ENCODE data around the gene VSTM4.

The VSTM4 gene

DNA sequence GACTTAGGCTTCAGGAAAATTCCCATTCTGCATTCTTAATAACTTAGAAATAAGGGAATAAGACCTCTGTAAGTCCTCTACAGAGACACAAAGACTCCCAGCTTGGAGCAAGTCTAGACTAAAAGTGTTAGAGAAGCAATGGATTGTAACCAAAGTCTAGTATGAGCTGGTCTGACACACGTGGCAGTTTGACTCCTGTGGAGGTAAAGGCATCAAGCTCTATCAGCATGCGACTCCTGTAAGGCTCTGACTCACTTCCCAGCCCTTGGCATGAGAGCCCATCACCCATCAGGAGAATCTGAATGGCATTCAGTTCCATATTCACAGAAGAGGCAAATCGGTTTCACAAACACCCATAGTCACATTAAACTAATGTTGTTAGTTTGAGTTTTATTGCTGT lies 4.4 kb upstream of the VSTM4 start:
- Mint-ChIP-seq H3K4me3 (no peak overlapping the region), H3K4me1 (ENCODE audit: low read depth in 2 of 2) (peaks cover 0 to 4% of the 10 kb centered on the region in 2 donors), H3K27ac (no peak overlapping the region), H3K9me3 (no peaks in the 10 kb centered on the region), H3K27me3 (peaks cover 8 to 11% of the 10 kb centered on the region in 2 donors), H3K36me3 (ENCODE audit: insufficient read depth) (no peaks in the 10 kb centered on the region)
- DNase-seq (no peak), ATAC-seq (replicated peaks) (no peak)

DNA sequence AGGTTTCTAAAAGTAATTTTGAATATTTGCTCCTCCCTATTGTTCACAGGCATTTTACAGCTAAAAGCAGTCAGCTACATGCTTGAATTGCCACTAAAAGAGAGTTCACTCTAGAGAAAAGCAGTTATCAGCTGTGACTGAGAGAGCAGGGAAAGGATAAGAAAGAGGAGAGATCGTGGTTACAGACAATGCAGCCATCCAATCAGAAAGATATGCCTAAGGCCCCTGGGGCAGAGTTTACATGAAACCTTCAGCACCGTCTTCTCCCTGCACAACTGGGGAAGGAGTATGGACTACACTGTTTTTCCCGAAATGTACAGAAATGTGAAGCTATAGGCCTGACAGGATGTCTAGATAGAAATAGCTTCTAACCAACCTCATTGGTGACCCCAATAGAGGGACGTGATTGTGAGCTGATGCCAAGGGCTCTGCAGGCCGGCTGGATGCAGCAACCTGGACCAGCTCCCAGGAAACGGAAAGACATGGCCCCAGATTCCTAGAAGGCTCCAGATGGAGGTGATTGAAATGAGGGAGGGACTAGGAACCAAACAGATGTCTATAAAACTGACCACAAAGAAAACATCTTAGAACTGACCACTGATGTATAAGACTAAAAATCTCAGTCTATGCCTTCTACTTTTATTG lies 3.2 kb upstream of the VSTM4 start:
- H3K9me3 Mint-ChIP-seq: no peaks in the 10 kb centered on the region
- no peak overlapping the region for H3K4me3 Mint-ChIP-seq
- H3K27me3 Mint-ChIP-seq: peaks cover 8 to 23% of the 10 kb centered on the region in 2 donors
- ATAC-seq (replicated peaks): no peak
- DNase-seq: no peak
- no peaks in the 10 kb centered on the region for H3K36me3 Mint-ChIP-seq (ENCODE audit: insufficient read depth)
- H3K27ac Mint-ChIP-seq: no peak overlapping the region
- peaks cover 0 to 4% of the 10 kb centered on the region in 2 donors for H3K4me1 Mint-ChIP-seq (ENCODE audit: low read depth in 2 of 2)

DNA sequence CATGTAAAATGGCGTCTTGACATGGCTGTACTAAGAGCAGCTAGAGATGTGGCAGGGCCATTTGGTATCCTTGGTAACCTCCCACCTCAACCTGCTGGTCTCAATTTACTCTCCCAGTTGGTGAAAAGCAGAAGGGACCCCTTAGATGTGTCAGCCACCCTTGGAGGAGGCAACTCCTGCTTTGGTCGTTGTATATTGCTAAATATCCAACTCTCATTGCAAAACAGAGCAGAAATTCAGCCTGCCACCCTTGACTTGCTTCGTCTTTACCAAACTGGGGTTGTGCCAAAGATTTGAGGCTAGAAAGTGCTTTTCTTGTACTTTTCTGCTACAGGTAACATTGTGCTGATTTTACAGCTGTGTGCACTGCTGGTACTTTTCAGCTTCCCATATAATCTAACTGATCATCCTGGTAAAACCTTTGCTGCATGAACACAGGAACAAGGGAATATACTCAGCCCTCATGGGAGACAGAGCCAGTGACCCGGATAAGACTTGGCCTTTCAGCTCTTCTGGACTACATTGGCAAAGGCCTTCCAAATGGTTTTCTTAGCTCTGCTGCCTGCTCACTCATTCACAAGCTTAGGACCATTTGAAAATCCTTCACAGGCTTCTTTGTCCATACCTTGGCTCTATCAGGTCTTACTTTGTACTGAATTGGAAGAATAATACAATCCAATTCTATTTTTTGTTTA lies 2.2 kb upstream of the VSTM4 start:
- ATAC-seq (replicated peaks): no peak
- Mint-ChIP-seq H3K4me1 (ENCODE audit: low read depth in 2 of 2) (peaks cover 0 to 4% of the 10 kb centered on the region in 2 donors), H3K36me3 (ENCODE audit: insufficient read depth) (no peaks in the 10 kb centered on the region), H3K4me3 (no peak overlapping the region), H3K27me3 (peaks cover 8 to 24% of the 10 kb centered on the region in 2 donors), H3K27ac (no peak overlapping the region), H3K9me3 (no peaks in the 10 kb centered on the region)
- DNase-seq: no peak

DNA sequence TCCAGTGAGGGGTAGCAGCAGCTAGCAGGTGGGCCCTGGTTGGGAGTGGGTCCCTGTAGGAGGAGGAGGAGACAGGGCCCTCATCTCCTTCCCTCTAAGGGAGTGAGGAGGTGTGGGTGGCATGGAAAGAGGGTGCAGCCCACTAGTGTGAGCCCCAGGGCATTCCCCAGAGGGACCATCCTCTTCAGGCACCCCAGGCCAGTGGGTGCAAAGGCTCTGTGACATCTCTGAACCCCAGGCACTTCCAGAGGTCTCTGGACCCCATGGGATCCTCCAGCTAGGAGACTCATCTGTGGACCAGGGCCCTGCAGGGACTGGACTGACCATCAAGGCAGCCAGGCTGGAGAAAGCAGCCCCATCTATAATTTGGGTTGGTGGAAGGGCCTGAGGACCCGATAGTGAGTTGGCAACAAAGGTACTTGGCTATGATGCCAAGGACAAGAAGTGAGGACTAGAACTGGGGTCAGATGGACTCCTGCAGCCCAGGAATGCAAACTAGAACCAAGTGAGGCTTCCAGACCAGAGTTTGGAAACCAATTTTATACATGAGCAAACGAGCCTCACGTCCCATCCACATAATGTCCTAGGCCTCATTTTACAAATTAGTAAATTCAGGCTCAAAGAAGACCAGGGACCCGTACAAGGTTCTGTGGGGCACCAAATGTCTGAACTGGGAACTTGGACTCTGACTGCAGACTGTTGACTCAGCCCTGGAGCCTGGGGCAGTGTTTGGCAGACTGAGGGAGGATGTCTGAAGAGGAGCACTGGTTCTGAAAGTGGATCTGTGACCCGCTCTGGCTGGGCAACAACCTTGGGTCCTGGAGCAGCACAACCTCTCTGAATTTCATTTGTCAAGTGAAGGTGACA lies 1.4 kb upstream of the VSTM4 start:
- Mint-ChIP-seq H3K27me3 (peaks cover 8 to 24% of the 10 kb centered on the region in 2 donors), H3K36me3 (ENCODE audit: insufficient read depth) (no peaks in the 10 kb centered on the region), H3K9me3 (no peaks in the 10 kb centered on the region), H3K4me3 (no peak overlapping the region), H3K27ac (no peak overlapping the region), H3K4me1 (ENCODE audit: low read depth in 2 of 2) (peaks cover 0 to 4% of the 10 kb centered on the region in 2 donors)
- DNase-seq (no peak), ATAC-seq (replicated peaks) (no peak)

DNA sequence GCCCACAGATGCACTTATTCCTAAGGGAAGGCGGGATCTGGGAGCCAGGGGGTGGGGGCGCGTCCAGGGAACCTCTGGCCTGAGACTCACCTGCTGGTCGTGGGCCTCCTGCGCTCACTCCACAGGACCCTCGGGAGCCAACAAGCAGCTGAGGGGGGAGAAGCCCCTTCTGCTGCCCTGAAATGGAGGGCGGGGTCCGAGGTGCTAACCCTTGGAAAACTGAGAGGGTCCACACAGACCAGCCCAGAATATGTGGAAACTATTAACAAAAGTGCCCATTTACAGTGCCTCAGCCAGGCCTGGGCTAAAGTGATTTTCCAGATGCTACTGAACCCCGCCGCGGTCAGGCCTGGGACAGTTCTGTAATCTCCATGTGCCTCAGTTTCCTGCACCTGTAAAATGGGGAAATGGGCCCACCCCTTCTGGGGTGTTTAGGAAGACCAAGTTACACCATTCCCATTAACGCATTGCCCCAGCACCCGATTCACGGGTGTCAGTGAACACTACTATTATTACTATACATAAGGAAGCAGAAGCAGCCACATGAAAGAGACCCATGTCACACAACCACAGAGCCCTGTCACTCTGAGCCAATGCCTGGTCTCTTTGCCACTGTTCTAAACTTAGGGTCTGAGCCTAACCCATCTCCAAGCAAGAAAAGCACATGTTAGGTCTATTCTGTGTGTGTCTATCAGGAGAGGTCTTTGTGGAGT lies 630 bp upstream of the VSTM4 start:
- no peaks in the 10 kb centered on the region for H3K36me3 Mint-ChIP-seq (ENCODE audit: insufficient read depth)
- no peaks in the 10 kb centered on the region for H3K9me3 Mint-ChIP-seq
- H3K27me3 Mint-ChIP-seq: peaks cover 8 to 24% of the 10 kb centered on the region in 2 donors
- ATAC-seq (replicated peaks): peak; percentile 63
- H3K4me3 Mint-ChIP-seq: peak overlapping the region in 1 of 2 donors; percentile 23
- no peak overlapping the region for H3K27ac Mint-ChIP-seq
- H3K4me1 Mint-ChIP-seq (ENCODE audit: low read depth in 2 of 2): peaks cover 0 to 4% of the 10 kb centered on the region in 2 donors
- no peak for DNase-seq

DNA sequence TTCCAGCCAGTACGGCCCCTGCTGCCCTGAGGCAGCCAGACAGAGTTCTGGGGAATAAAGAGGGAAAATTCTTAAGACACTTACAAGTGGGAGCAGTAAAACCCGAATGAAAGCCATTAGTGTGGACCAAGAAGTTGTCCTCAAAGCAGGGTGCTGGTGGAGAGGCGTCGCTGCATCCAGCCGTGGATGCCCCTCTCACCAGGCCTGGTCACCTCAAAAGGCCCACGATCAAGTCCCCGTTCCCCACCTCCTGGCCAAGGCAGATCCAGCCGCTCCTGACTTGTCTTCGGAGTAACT lies 656 bp downstream of the VSTM4 start:
- Mint-ChIP-seq H3K36me3 (ENCODE audit: insufficient read depth) (no peaks in the 10 kb centered on the region), H3K9me3 (no peaks in the 10 kb centered on the region), H3K4me1 (ENCODE audit: low read depth in 2 of 2) (peaks cover 0 to 4% of the 10 kb centered on the region in 2 donors), H3K4me3 (peak overlapping the region; percentile 61 to 63), H3K27me3 (peaks cover 9 to 32% of the 10 kb centered on the region in 2 donors), H3K27ac (no peak overlapping the region)
- no peak for ATAC-seq (replicated peaks)
- DNase-seq: no peak

DNA sequence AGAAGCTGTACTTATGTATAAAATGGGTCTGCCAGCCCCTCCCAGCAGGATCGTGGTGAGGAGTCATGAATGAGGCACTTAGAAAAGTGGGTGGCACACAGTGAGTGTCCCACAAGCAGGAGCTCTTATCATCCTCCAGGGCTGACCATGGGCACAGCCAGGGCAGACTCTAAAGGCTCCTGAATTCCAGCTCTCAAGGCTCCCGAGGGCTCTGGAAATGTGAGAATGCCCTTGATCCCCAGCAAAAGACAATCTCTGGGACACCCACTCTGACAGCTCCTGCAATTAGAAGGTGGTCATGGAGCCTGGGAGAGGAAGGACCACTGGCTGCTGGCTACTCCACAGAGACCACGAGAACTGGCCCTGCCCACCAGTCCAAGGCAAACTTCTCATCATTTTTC lies 1.6 kb downstream of the VSTM4 start:
- peaks cover 0 to 4% of the 10 kb centered on the region in 2 donors for H3K4me1 Mint-ChIP-seq (ENCODE audit: low read depth in 2 of 2)
- H3K9me3 Mint-ChIP-seq: no peaks in the 10 kb centered on the region
- H3K36me3 Mint-ChIP-seq (ENCODE audit: insufficient read depth): no peaks in the 10 kb centered on the region
- DNase-seq (no peak), ATAC-seq (replicated peaks) (no peak)
- no peak overlapping the region for H3K27ac Mint-ChIP-seq
- H3K27me3 Mint-ChIP-seq: peaks cover 16 to 35% of the 10 kb centered on the region in 2 donors
- H3K4me3 Mint-ChIP-seq: no peak overlapping the region

DNA sequence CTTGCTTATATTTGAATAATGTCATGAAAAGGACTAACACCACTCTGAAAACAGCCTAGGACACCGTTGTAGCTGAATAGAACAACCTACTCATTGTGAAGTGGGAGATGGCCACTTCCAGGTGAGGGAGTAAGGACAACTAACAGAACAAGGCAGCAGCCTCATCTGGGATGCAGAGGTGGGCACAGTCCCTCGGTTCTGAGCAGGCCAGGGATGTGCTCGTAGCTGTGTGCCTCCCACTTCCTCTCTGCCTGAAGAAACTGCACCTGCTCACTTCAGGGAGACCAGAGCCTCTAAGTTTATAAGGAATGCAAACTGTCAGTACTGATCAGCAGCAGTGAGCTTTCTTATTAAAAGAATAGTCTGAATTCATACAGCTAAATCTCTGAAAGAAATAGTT lies 2.5 kb downstream of the VSTM4 start:
- DNase-seq (no peak), ATAC-seq (replicated peaks) (no peak)
- H3K9me3 Mint-ChIP-seq: no peaks in the 10 kb centered on the region
- H3K27ac Mint-ChIP-seq: no peak overlapping the region
- no peak overlapping the region for H3K4me3 Mint-ChIP-seq
- H3K36me3 Mint-ChIP-seq (ENCODE audit: insufficient read depth): no peaks in the 10 kb centered on the region
- H3K4me1 Mint-ChIP-seq (ENCODE audit: low read depth in 2 of 2): peaks cover 0 to 4% of the 10 kb centered on the region in 2 donors
- H3K27me3 Mint-ChIP-seq: peaks cover 16 to 35% of the 10 kb centered on the region in 2 donors

DNA sequence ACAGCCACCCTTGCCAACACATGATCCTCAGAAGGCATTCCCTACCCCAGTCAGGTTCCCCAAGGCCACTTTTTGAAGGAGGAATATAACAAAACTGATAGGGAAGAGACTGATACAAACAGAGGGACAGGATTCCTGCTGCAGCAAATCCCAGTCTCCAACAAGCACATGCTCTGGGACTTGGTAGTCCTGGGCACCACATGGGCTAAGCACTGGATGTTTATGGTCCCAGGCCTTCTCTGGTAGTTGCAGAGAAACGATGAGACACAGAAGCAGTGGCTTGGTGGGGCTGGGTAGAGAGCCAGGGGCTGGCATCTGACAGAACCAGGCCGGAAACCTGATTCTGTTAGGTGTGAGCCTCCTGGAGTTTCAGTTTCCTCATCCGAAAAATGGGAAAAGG lies 3.2 kb downstream of the VSTM4 start:
- no peak overlapping the region for H3K27ac Mint-ChIP-seq
- DNase-seq (no peak), ATAC-seq (replicated peaks) (no peak)
- H3K36me3 Mint-ChIP-seq (ENCODE audit: insufficient read depth): no peaks in the 10 kb centered on the region
- peaks cover 0 to 4% of the 10 kb centered on the region in 2 donors for H3K4me1 Mint-ChIP-seq (ENCODE audit: low read depth in 2 of 2)
- H3K9me3 Mint-ChIP-seq: no peaks in the 10 kb centered on the region
- peaks cover 16 to 35% of the 10 kb centered on the region in 2 donors for H3K27me3 Mint-ChIP-seq
- H3K4me3 Mint-ChIP-seq: no peak overlapping the region

DNA sequence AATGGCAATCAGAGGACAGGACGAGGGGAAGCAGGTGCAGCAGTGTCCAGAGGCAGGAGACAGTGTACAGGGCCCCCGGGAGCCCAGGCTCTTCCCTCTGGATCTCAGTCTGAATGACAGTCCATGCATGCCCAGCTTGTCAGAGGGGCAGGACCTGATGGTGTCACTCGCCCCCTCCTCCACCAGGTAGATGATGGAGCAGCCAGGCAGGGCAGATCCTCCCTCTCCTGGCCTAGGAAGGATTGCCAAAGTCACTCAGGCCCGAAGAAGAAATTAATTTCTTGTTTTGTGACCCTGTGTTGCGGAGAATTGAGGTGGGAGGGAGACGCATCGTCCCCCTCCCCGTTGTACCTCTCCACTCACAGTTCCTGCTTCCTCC lies 4.0 kb downstream of the VSTM4 start:
- Mint-ChIP-seq H3K4me1 (ENCODE audit: low read depth in 2 of 2) (peaks cover 0 to 3% of the 10 kb centered on the region in 2 donors), H3K36me3 (ENCODE audit: insufficient read depth) (no peaks in the 10 kb centered on the region), H3K27me3 (peaks cover 13 to 30% of the 10 kb centered on the region in 2 donors), H3K4me3 (no peak overlapping the region), H3K9me3 (no peaks in the 10 kb centered on the region), H3K27ac (no peak overlapping the region)
- ATAC-seq (replicated peaks): no peak
- no peak for DNase-seq

DNA sequence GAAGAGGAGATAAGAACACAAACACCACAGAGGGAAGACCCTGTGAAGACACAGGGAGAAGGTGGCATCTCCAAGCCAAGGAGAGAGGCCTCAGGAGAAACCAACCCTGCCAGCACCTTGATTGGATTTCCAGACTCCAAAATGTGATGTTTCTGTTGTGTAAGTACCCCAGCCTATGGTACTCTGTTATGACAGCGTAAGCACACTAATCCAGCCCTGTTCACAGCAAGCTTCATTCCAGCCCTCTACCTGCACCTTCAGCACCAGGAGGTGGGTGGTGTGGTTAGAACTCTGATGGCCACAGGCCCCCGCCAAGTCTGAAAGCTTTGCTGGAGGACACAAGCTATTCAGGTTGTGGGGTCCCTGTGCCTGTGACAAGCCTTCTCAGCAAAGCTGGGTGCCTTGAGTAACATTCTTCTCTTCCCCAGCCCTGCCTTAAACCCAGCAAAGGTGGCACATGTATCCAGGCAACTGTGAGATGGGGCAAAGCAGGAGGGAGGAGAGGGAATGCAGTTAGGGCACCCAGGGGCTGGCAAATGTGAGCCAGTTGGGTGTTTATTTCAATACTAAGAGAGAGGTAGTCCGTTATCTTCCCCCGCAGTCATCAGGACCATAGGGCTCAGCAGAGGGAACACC lies 4.5 kb downstream of the VSTM4 start:
- no peaks in the 10 kb centered on the region for H3K9me3 Mint-ChIP-seq
- H3K27me3 Mint-ChIP-seq: peaks cover 8 to 26% of the 10 kb centered on the region in 2 donors
- H3K4me3 Mint-ChIP-seq: no peak overlapping the region
- ATAC-seq (replicated peaks): no peak
- no peak for DNase-seq
- no peaks in the 10 kb centered on the region for H3K36me3 Mint-ChIP-seq (ENCODE audit: insufficient read depth)
- no peaks in the 10 kb centered on the region for H3K4me1 Mint-ChIP-seq (ENCODE audit: low read depth in 2 of 2)
- no peak overlapping the region for H3K27ac Mint-ChIP-seq

DNA sequence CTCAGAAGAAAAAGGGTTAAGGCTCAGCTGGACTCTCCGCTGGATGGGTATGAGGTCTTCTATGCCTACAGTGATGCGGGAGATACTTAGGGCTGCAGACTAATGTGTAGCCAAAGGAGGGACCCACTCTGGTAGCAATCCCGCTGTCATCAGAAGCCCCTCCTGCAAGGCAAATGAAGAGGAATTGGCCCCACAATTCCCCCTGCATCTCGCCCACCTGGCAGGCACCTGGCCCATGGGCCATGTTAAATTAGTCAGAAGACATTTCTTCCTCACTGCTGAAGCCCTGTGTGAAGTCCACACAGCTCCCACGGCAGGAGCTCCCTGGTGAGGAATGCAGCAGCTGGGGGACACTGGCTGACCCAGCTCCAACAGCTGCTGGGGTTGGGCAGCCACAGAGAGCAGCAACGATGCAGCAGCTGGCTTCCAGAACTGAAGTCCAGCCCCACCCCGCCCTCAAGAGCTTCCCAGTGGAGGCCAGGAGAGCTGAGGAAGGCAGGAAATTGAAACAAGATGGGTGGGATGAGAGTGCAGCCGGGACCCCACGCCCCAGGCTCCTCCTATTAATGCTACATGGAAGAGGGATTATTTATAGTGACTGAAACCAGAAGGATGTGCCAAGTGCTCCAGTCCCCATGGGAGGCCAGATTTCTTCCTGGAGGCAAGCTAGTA lies 5.5 kb downstream of the VSTM4 start:
- Mint-ChIP-seq H3K4me3 (no peak overlapping the region), H3K27ac (no peak overlapping the region), H3K27me3 (peaks cover 14 to 25% of the 10 kb centered on the region in 2 donors), H3K4me1 (ENCODE audit: low read depth in 2 of 2) (no peaks in the 10 kb centered on the region), H3K36me3 (ENCODE audit: insufficient read depth) (no peaks in the 10 kb centered on the region), H3K9me3 (no peaks in the 10 kb centered on the region)
- no peak for ATAC-seq (replicated peaks)
- no peak for DNase-seq

All from effector memory CD8-positive, alpha-beta T cell (primary cell).